Right atrium auricular region (tissue), 2 donors: Measurements from ENCODE around the gene CLTC. TPM values are rescaled to one million over a fixed set of nuclear protein-coding genes. Genes with fewer than 3 reads are reported as not detected.
A peak's percentile ranks its signal among the peaks of the same experiment; 100 is the strongest.

Experiments
- DNase-seq: peaks from one replicate; pipeline ENCODE4 v3.0.0-alpha.2; 2019; ENCODE audit warnings: low spot score
- H3K27ac ChIP-seq, 2 donors: fragments of 200-600 bp; sonication (generic); 1 replicate in 1 of 2; 2 replicates in 1 of 2; pipeline ENCODE4 v1.5.1; 2016 to 2019
- H3K27me3 ChIP-seq, 2 donors: fragments of 200-600 bp; sonication (generic); one replicate each; pipeline versions ENCODE4 v1.5.1 to v1.6.0; 2017 to 2019
- H3K36me3 ChIP-seq: fragments of 200-600 bp; sonication (generic); one replicate; pipeline ENCODE4 v1.5.1; 2016
- H3K4me1 ChIP-seq, 2 donors: fragments of 200-600 bp; sonication (generic); one replicate each; pipeline versions ENCODE4 v1.5.1 to v1.6.0; 2017 to 2019
- H3K4me3 ChIP-seq, 2 donors: fragments of 200-600 bp; sonication (generic); 1 replicate in 1 of 2; 2 replicates in 1 of 2; pipeline ENCODE4 v1.5.1; 2017 to 2019; ENCODE audit warnings: mild to moderate bottlenecking in 1 of 2, moderate library complexity in 1 of 2
- H3K9me3 ChIP-seq, 2 donors: fragments of 200-600 bp; sonication (generic); one replicate each; pipeline ENCODE4 v1.5.1; 2019
- total RNA-seq, 2 donors: library from RNA; depleted of rRNA; stranded (reverse); fragments of >200 nt; gene quantifications; one replicate each; pipeline ENCODE4 v1.1.0, GENCODE V29; 2016
- TF ChIP-seq, protein P1 (sequence below), 2 donors: fragments of 200-600 bp; sonication (generic); IDR thresholded peaks; one replicate each; pipeline ENCODE4 v1.5.1; 2019; ENCODE audit warnings: antibody characterized with exemption in 2 of 2

CLTC gene
- total RNA-seq, 2 donors from 2014 or later: 183 to 256 TPM

DNA sequence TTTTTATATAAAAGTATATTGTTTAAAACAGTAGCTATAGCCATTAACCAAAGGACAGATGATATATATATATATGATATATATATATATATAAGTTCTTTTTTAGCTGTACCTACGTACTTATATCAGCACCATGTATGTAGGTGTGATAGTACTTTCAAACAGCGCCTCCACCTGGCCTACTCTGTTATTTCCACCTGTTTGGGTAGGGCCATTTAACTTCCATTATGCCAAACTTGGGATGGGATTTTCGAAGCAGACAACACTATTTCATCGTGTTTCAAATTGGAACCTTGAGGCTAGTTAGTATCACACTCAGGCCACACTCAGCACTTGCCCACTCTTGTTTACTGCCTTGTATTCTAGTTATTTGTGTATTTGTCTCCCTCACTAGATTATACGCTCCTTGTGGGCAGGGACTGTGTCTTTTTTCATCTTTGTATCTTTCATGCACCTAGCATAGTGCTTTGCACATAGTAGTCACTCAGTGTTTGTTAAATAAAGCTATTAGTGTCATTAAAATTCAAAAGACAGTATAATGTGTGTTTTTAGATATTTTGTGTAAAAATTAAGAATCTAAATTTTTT is 11.8 kb upstream of the CLTC start:
- H3K27me3 ChIP-seq: no peaks in the 10 kb centered on the region
- TF ChIP-seq, protein P1, sequence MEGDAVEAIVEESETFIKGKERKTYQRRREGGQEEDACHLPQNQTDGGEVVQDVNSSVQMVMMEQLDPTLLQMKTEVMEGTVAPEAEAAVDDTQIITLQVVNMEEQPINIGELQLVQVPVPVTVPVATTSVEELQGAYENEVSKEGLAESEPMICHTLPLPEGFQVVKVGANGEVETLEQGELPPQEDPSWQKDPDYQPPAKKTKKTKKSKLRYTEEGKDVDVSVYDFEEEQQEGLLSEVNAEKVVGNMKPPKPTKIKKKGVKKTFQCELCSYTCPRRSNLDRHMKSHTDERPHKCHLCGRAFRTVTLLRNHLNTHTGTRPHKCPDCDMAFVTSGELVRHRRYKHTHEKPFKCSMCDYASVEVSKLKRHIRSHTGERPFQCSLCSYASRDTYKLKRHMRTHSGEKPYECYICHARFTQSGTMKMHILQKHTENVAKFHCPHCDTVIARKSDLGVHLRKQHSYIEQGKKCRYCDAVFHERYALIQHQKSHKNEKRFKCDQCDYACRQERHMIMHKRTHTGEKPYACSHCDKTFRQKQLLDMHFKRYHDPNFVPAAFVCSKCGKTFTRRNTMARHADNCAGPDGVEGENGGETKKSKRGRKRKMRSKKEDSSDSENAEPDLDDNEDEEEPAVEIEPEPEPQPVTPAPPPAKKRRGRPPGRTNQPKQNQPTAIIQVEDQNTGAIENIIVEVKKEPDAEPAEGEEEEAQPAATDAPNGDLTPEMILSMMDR (IDR thresholded peaks at IDR 0.05): no peak
- no peaks in the 10 kb centered on the region for H3K9me3 ChIP-seq
- H3K36me3 ChIP-seq: peaks cover 57% of the 10 kb centered on the region
- H3K4me1 ChIP-seq: no peaks in the 10 kb centered on the region
- DNase-seq: no peak
- H3K4me3 ChIP-seq: no peak overlapping the region
- H3K27ac ChIP-seq: no peak overlapping the region

DNA sequence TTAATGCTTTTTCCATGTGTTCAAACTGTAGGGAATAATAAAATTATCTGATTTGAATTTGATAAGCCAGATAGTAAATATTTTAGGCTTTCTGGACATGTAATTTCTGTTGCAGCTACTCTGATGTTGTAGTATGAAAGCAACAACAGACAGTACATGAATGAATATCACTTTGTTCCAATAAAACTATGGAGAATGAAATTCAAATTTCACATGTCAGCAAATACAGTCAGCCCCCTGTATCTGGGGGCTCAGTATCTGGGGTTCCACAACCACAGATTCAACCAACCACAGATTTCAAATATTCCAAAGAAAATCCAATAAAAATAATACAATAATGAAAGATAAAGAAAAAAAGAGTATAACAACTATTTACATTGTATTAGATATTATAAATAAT is 8.2 kb upstream of the CLTC start:
- Histone ChIP-seq H3K27me3 (no peaks in the 10 kb centered on the region), H3K4me1 (no peaks in the 10 kb centered on the region), H3K4me3 (no peak overlapping the region), H3K36me3 (peaks cover 28% of the 10 kb centered on the region), H3K27ac (no peak overlapping the region), H3K9me3 (no peaks in the 10 kb centered on the region)
- TF ChIP-seq, protein P1 (IDR thresholded peaks at IDR 0.05): no peak
- DNase-seq: no peak

DNA sequence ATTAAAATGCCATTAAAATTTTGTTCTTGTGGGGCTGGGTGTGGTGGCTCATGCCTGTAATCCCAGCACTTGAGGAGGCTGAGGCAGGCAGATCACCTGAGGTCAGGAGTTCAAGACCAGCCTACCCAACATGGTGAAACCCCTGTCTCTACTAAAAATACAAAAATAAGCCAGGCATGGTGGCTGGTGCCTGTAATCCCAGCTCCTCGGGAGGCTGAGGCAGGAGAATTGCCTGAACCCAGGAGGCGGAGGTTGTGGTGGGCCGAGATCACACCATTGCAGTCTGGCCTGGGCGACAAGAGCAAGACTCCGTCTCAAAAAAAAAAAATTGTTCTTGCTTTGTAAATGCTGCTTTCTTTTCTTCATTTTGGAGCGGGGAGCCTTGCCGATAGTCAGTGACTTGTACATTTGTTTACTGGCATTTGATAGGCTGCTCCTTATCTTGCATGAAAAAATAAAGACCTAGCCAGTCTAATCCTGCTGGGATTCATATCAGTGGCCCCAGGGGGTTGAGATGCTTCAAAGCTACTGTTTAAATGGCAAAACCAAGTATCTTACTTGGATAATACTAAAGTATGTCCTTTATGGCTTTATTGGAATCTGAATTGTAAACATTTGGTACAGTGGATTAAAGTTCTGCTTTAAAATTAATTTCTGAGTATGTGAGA is 3.3 kb upstream of the CLTC start:
- peaks cover 0 to 15% of the 10 kb centered on the region in 2 donors for H3K4me1 ChIP-seq
- H3K27me3 ChIP-seq: no peaks in the 10 kb centered on the region
- no peak overlapping the region for H3K27ac ChIP-seq
- TF ChIP-seq, protein P1 (IDR thresholded peaks at IDR 0.05): no peak
- H3K9me3 ChIP-seq: no peaks in the 10 kb centered on the region
- H3K4me3 ChIP-seq: no peak overlapping the region
- no peaks in the 10 kb centered on the region for H3K36me3 ChIP-seq
- no peak for DNase-seq

DNA sequence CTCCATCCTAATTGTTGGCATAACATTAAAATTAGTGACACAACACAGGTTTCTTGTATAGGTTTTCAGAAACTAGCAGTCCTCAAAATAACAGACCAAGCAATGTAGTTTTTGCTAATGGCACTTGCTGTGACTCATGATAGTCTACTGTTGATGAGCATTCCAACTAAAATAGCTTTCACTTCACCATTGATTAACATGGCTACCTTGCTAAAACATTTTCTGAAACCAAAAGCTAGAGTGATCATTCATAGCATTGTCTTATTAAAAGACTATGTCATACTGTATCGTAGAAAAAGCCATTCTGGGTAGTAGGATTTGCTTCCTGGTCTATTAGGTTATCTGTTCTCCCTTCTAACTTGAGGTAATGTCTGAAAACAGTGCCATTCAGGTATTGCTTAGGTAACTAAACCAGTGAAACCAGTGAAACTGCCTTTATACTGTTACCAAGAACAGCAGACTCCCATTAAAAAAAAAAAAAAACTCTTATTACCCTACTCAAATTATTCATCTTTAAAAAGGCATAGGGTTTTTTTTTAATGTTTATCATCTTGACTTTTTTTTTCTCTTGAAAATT is 2.5 kb upstream of the CLTC start:
- Histone ChIP-seq H3K4me3 (no peak overlapping the region), H3K36me3 (no peaks in the 10 kb centered on the region), H3K9me3 (no peaks in the 10 kb centered on the region), H3K4me1 (peaks cover 0 to 23% of the 10 kb centered on the region in 2 donors), H3K27me3 (no peaks in the 10 kb centered on the region), H3K27ac (no peak overlapping the region)
- no peak for DNase-seq
- TF ChIP-seq, protein P1 (IDR thresholded peaks at IDR 0.05): no peak

DNA sequence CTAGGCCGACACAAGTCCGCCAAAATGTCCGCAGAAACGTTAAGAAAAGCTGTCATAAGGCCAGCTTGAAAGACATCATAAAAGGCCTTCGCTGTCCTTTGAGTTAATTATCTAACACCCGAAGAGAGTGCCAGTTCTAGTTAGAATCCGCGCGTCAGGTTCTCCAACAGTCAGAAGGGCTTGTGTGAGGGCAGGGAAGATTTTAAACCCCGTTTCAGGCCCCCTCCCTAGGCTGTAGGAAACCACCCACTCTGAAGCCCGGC is 729 bp upstream of the CLTC start:
- TF ChIP-seq, protein P1 (IDR thresholded peaks at IDR 0.05): no peak
- Histone ChIP-seq H3K27me3 (no peaks in the 10 kb centered on the region), H3K4me3 (peak overlapping the region; percentile 91), H3K36me3 (no peaks in the 10 kb centered on the region), H3K27ac (peak overlapping the region; percentile 98 to 99), H3K9me3 (no peaks in the 10 kb centered on the region), H3K4me1 (peaks cover 0 to 40% of the 10 kb centered on the region in 2 donors)
- DNase-seq: no peak

DNA sequence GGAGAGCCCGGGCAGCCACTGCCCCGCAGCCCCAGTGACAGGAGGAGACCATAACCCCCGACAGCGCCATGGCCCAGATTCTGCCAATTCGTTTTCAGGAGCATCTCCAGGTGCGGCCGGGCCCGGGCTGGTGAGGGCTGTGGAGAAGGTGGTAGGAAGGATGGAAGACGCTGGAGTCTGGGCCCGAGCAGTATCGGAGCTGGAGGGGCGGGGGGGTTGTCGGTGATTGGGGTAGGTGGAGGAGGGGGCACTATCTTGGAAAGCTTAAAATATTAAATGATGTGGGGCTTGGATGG is 317 bp downstream of the CLTC start:
- Histone ChIP-seq H3K27ac (peak overlapping the region; percentile 98 to 99), H3K36me3 (no peaks in the 10 kb centered on the region), H3K4me3 (peak overlapping the region; percentile 91), H3K4me1 (peaks cover 0 to 49% of the 10 kb centered on the region in 2 donors), H3K9me3 (no peaks in the 10 kb centered on the region), H3K27me3 (no peaks in the 10 kb centered on the region)
- TF ChIP-seq, protein P1 (IDR thresholded peaks at IDR 0.05): no peak
- no peak for DNase-seq
